ENCODE results near the gene IL11RA. TPM values are rescaled to one million over a fixed set of nuclear protein-coding genes. Genes with fewer than 3 reads are reported as not detected.

The IL11RA gene
- total and polyA plus RNA-seq, 2 of the 8 experiments (the other 6 are each of a cell fraction or from before 2014, with no cell fraction given), result 5.5 to 9.1 TPM

GRCh38 chr9:34628656-34629490 is 23.1 kb upstream of the IL11RA start, which contains the start of gene ARID3C (continued):
- peak; percentile 48; the same call in 1 of the 2 replicates for TF ChIP-seq GABPA (IDR thresholded peaks at IDR 0.05; ENCODE audit: borderline replicate concordance, insufficient read depth, low read length)
- TF ChIP-seq ZNF274 (IDR thresholded peaks at IDR 0.05; ENCODE audit: borderline replicate concordance, extremely low read depth, low read length), result no peak
- peak; percentile 65 for TF ChIP-seq EZH2 (IDR thresholded peaks at IDR 0.05; ENCODE audit: low read depth, low read length, severe bottlenecking)
- TF ChIP-seq CBX8 (IDR thresholded peaks at IDR 0.05; ENCODE audit: borderline replicate concordance, low read depth, low read length), result no peak
- TF ChIP-seq ATF2 (IDR thresholded peaks at IDR 0.05; ENCODE audit: low read length), result no peak
- TF ChIP-seq POLR2AphosphoS5 (IDR thresholded peaks at IDR 0.05; ENCODE audit: low read depth, low read length), result no peak
- TF ChIP-seq NANOG (IDR thresholded peaks at IDR 0.05; ENCODE audit: insufficient read depth, low read depth, low read length, poor library complexity, severe bottlenecking), result no peak
- no peak for TF ChIP-seq ATF3 (IDR thresholded peaks at IDR 0.05; ENCODE audit: insufficient read depth, low read depth, low read length)
- no peak for TF ChIP-seq CBX5 (IDR thresholded peaks at IDR 0.05; ENCODE audit: low read depth, low read length)
- TF ChIP-seq E2F6 (IDR thresholded peaks at IDR 0.05), result no peak; the same call in 1 of the 2 replicates
- no peak for TF ChIP-seq KDM5A (IDR thresholded peaks at IDR 0.05; ENCODE audit: low read length)
- no peak for TF ChIP-seq SP2 (IDR thresholded peaks at IDR 0.05; ENCODE audit: low read length)
- no peak for TF ChIP-seq POU5F1 (IDR thresholded peaks at IDR 0.05; ENCODE audit: low read depth, low read length)
- TF ChIP-seq PHF8 (conservative IDR thresholded peaks at IDR 0.05; ENCODE audit: low read depth, low read length), result no peak
- TF ChIP-seq TCF12 (IDR thresholded peaks at IDR 0.05; ENCODE audit: low read depth, low read length), result no peak
- TF ChIP-seq CHD1 (IDR thresholded peaks at IDR 0.05; ENCODE audit: low read depth, low read length), result no peak
- TF ChIP-seq RBBP5 (IDR thresholded peaks at IDR 0.05; ENCODE audit: borderline replicate concordance, low read depth, low read length), result 0 out of 2 replicates have a peak, but pooled peaks have one; percentile 43
- TF ChIP-seq HDAC6 (IDR thresholded peaks at IDR 0.05; ENCODE audit: low read depth, low read length), result no peak
- no peak for TF ChIP-seq SIX5 (IDR thresholded peaks at IDR 0.05; ENCODE audit: low read depth, low read length)
- no peak for TF ChIP-seq CTBP2 (IDR thresholded peaks at IDR 0.05; ENCODE audit: borderline replicate concordance, insufficient read depth, insufficient read length, low read length)

Data from H1 (cell line).